Measurements from ENCODE around the gene LRATD1.

LRATD1 gene

DNA sequence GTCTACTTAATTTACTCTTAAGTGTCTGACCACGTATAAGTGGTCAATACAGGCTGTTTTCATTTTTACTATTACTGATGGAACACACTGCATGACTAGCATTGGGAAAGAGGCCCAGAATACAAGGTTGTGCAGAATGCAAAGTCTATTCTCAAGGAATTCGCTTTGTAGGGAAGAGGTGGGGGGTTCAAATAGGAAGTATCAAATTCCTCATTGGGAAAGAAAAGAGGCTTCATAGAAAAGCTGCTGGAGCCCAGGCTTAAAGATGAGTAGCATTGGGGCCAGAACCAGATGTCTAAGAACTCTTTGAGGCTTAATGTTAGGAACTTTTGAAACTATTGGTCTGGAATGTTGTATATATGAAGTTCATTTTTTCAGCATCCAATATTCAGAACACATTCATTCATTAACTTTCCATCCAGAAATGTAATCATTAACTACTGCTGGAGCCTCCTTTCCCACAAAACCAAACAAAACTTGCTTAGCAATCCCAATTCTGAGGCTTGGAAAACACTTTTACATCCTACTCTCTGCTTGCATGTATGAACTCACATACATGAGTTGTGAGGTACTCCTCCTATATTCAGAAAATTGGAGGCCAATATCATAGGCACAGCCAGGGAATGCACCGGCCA, 994 bp upstream of the LRATD1 start:
- DNase-seq (ENCODE audit: extremely low spot score), result no peak
- CTCF ChIA-PET, result no interaction called here
- POLR2A ChIA-PET, result no interaction called here
- TF ChIP-seq BHLHE40 (IDR thresholded peaks at IDR 0.05; ENCODE audit: borderline replicate concordance) (no peak), NFRKB (IDR thresholded peaks at IDR 0.05) (no peak), ELF4 (IDR thresholded peaks at IDR 0.05) (no peak), ARNT (IDR thresholded peaks at IDR 0.05) (no peak), TARDBP (IDR thresholded peaks at IDR 0.05) (no peak), ZNF384 (IDR thresholded peaks at IDR 0.05) (no peak), SUZ12 (IDR thresholded peaks at IDR 0.05) (no peak), FOXA1 (IDR thresholded peaks at IDR 0.05) (no peak), SP1 (IDR thresholded peaks at IDR 0.05) (no peak), L3MBTL2 (conservative IDR thresholded peaks at IDR 0.05) (no peak), HDGF (IDR thresholded peaks at IDR 0.05; ENCODE audit: borderline replicate concordance) (no peak), FOXM1 (IDR thresholded peaks at IDR 0.05; ENCODE audit: borderline replicate concordance) (no peak), LEF1 (IDR thresholded peaks at IDR 0.05; ENCODE audit: borderline replicate concordance) (no peak), FOXK2 (IDR thresholded peaks at IDR 0.05) (no peak), CTBP1 (IDR thresholded peaks at IDR 0.05; ENCODE audit: borderline replicate concordance) (no peak), PKNOX1 (IDR thresholded peaks at IDR 0.05) (no peak)

DNA sequence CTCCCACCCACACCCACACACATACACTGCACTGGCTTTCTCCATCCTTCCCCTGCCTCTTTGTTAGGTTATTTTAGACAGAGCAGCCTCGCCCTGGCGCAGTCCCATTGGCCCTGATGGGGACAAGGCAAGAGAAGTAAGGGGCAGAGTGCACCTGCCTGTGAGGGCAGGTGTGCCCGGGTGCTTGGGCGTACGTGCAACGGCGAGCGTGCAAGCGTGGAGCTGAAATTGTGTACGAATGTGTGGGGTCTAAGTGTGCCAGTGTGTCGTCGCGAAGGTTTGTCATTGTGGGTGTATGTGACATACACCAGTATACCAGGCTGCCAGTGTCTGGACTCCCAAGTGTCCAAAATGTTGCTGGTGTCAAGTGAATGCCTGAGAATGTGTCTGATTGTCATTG, 544 bp downstream of the LRATD1 start:
- ChIA-PET POLR2A (no interaction called here), CTCF (interaction anchor here (0.7 kb wide), 1 partner anchor 10 kb away, joined by 3 read pairs; no protein-coding TSS in a partner anchor)
- no peak for TF ChIP-seq ARNT (IDR thresholded peaks at IDR 0.05)
- no peak for TF ChIP-seq LEF1 (IDR thresholded peaks at IDR 0.05; ENCODE audit: borderline replicate concordance)
- TF ChIP-seq FOXA1 (IDR thresholded peaks at IDR 0.05), result no peak
- no peak for TF ChIP-seq L3MBTL2 (conservative IDR thresholded peaks at IDR 0.05)
- TF ChIP-seq TARDBP (IDR thresholded peaks at IDR 0.05), result no peak
- TF ChIP-seq CTBP1 (IDR thresholded peaks at IDR 0.05; ENCODE audit: borderline replicate concordance), result no peak
- no peak for DNase-seq (ENCODE audit: extremely low spot score)

DNA sequence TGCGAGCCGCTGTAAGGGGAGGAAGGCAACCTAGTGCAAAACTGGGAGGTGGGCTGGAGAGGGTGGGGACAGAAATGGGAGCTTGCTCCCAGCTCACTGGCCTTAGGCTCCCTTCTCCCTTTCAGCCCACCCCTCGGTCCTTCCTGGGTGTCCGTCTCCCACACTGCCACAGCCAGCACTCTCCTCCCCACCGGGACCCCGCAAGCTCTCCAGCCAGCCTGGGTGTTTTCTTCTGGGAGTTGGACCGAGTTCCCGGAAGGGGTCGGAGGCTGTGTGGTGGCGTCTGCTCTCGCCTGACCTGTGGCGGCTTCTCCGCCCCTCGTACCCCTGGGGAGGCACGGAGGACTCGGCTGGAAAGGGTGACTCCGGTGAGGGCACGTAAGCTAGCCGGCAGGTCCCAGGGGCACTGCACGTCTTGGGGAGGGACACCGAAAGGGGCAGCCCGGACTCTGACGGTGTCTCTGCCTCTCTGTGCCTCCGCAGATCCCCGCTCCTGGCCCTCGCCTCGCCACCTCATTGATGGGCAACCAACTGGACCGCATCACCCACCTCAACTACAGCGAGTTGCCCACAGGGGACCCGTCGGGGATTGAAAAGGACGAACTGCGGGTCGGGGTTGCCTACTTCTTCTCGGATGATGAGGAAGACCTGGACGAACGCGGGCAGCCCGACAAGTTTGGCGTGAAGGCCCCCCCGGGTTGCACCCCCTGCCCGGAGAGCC, 1.1 kb downstream of the LRATD1 start:
- ChIA-PET CTCF (interaction anchor here (0.7 kb wide), 1 partner anchor 10 kb away, joined by 3 read pairs; no protein-coding TSS in a partner anchor), POLR2A (no interaction called here)
- DNase-seq (ENCODE audit: extremely low spot score), result no peak
- TF ChIP-seq ZNF384 (IDR thresholded peaks at IDR 0.05) (no peak), HDGF (IDR thresholded peaks at IDR 0.05; ENCODE audit: borderline replicate concordance) (no peak), L3MBTL2 (conservative IDR thresholded peaks at IDR 0.05) (no peak), SUZ12 (IDR thresholded peaks at IDR 0.05) (no peak), CTBP1 (IDR thresholded peaks at IDR 0.05; ENCODE audit: borderline replicate concordance) (no peak), SP1 (IDR thresholded peaks at IDR 0.05) (no peak), NFRKB (IDR thresholded peaks at IDR 0.05) (no peak)

DNA sequence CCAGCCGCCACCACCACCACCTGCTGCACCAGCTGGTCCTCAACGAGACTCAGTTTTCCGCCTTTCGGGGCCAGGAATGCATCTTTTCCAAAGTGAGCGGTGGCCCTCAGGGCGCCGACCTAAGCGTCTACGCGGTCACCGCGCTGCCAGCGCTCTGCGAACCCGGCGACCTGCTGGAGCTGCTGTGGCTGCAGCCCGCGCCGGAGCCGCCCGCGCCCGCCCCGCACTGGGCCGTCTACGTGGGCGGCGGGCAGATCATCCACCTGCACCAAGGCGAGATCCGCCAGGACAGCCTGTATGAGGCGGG, 1.6 kb downstream of the LRATD1 start:
- ChIA-PET POLR2A (no interaction called here), CTCF (no interaction called here)
- TF ChIP-seq ELF4 (IDR thresholded peaks at IDR 0.05) (no peak), PKNOX1 (IDR thresholded peaks at IDR 0.05) (no peak), ZNF384 (IDR thresholded peaks at IDR 0.05) (no peak), CTBP1 (IDR thresholded peaks at IDR 0.05; ENCODE audit: borderline replicate concordance) (no peak), FOXM1 (IDR thresholded peaks at IDR 0.05; ENCODE audit: borderline replicate concordance) (no peak), ARNT (IDR thresholded peaks at IDR 0.05) (no peak), LEF1 (IDR thresholded peaks at IDR 0.05; ENCODE audit: borderline replicate concordance) (no peak), FOXA1 (IDR thresholded peaks at IDR 0.05) (no peak), TARDBP (IDR thresholded peaks at IDR 0.05) (no peak), SUZ12 (IDR thresholded peaks at IDR 0.05) (no peak), HDGF (IDR thresholded peaks at IDR 0.05; ENCODE audit: borderline replicate concordance) (no peak), BHLHE40 (IDR thresholded peaks at IDR 0.05; ENCODE audit: borderline replicate concordance) (no peak), NFRKB (IDR thresholded peaks at IDR 0.05) (no peak), FOXK2 (IDR thresholded peaks at IDR 0.05) (no peak), SP1 (IDR thresholded peaks at IDR 0.05) (no peak)
- no peak for DNase-seq (ENCODE audit: extremely low spot score)

- no peak for TF ChIP-seq FOXA1 (IDR thresholded peaks at IDR 0.05)
- no peak for TF ChIP-seq SP1 (IDR thresholded peaks at IDR 0.05)
- no peak for TF ChIP-seq TARDBP (IDR thresholded peaks at IDR 0.05)
- no peak for TF ChIP-seq L3MBTL2 (conservative IDR thresholded peaks at IDR 0.05)
- no peak for TF ChIP-seq ARNT (IDR thresholded peaks at IDR 0.05)
- no peak for TF ChIP-seq PKNOX1 (IDR thresholded peaks at IDR 0.05)
- no peak for TF ChIP-seq SUZ12 (IDR thresholded peaks at IDR 0.05)
- no peak for TF ChIP-seq LEF1 (IDR thresholded peaks at IDR 0.05; ENCODE audit: borderline replicate concordance)
- TF ChIP-seq BHLHE40 (IDR thresholded peaks at IDR 0.05; ENCODE audit: borderline replicate concordance), result no peak
- no peak for TF ChIP-seq HDGF (IDR thresholded peaks at IDR 0.05; ENCODE audit: borderline replicate concordance)
- TF ChIP-seq CTBP1 (IDR thresholded peaks at IDR 0.05; ENCODE audit: borderline replicate concordance), result no peak
- POLR2A ChIA-PET, result no interaction called here
- CTCF ChIA-PET, result interaction anchor here (0.9 kb wide), 1 partner anchor 10 kb away, joined by 3 read pairs; no protein-coding TSS in a partner anchor
- DNase-seq (ENCODE audit: extremely low spot score), result peak; percentile 59
Observed at GRCh38 chr2:14634489-14635390, 2.2 kb downstream of the LRATD1 start.
